CD4-positive, alpha-beta T cell (primary cell): Measurements from ENCODE around the gene GNRHR. TPM values are rescaled to one million over a fixed set of nuclear protein-coding genes. Genes with fewer than 3 reads are reported as not detected.

Source experiments
- ATAC-seq: fragments of 200-7000 bp; cut with Tn5 transposase; one replicate; pipeline ENCODE4 v1.10.0; 2022; ENCODE audit warnings: mild to moderate bottlenecking; ENCODE audit not compliant: poor library complexity
- CTCF ChIA-PET: fragments of 350-600 bp; sonication (Branson Sonifier 250); formaldehyde crosslinking; loops from one replicate; lab custom pipeline; 2021; ENCODE audit warnings: antibody characterized with exemption, inconsistent platforms; lab: Charles Lee
- POLR2A ChIA-PET: fragments of 350-600 bp; sonication (Branson Sonifier 250); formaldehyde crosslinking; loops from one replicate; lab custom pipeline; 2021; ENCODE audit warnings: antibody characterized with exemption, inconsistent platforms; lab: Charles Lee
- DNase-seq, 14 experiments: peaks; one replicate each; pipeline ENCODE4 v3.0.0-alpha.2; 2013 to 2020; ENCODE audit warnings: mixed read lengths in 2 of 14
- H3K27ac ChIP-seq, 2 donors: one replicate each; pipeline versions ENCODE4 v1.5.1 to v1.7.0; 2013; ENCODE audit warnings: low read length in 2 of 2, low read depth in 1 of 2, mild to moderate bottlenecking in 1 of 2
- H3K27me3 ChIP-seq, 2 experiments: 1 replicate in 1 of 2; 2 replicates in 1 of 2; pipeline versions ENCODE4 v1.6.1 to v1.7.0; 2013; ENCODE audit warnings: low read length in 2 of 2, control low read depth in 1 of 2, mild to moderate bottlenecking in 1 of 2, moderate library complexity in 1 of 2; ENCODE audit not compliant: insufficient read depth in 2 of 2, control insufficient read depth in 1 of 2
- H3K36me3 ChIP-seq: one replicate; pipeline ENCODE4 v1.6.1; 2013; ENCODE audit warnings: low read length, control low read depth; ENCODE audit not compliant: insufficient read depth
- H3K4me1 ChIP-seq: one replicate; pipeline ENCODE4 v1.6.1; 2013; ENCODE audit warnings: low read length, control low read depth; ENCODE audit not compliant: insufficient read depth
- H3K4me3 ChIP-seq: one replicate; pipeline ENCODE4 v1.5.1; 2013; ENCODE audit warnings: mild to moderate bottlenecking, low read length, moderate library complexity
- H3K9me3 ChIP-seq, 2 experiments: 1 replicate in 1 of 2; 2 replicates in 1 of 2; pipeline versions ENCODE4 v1.6.1 to v1.7.0; 2013; ENCODE audit warnings: low read length in 2 of 2, mild to moderate bottlenecking in 2 of 2, control low read depth in 1 of 2, moderate library complexity in 1 of 2; ENCODE audit not compliant: control insufficient read depth in 1 of 2, insufficient read depth in 1 of 2
- H3K27ac Mint-ChIP-seq: one replicate; pipeline ENCODE4 v1.8.0; 2020; ENCODE audit warnings: mixed read lengths
- H3K27me3 Mint-ChIP-seq: one replicate; pipeline ENCODE4 v1.8.0; 2021; ENCODE audit warnings: mixed read lengths
- H3K36me3 Mint-ChIP-seq: one replicate; pipeline ENCODE4 v1.8.0; 2021; ENCODE audit warnings: low read depth, mixed read lengths
- H3K4me1 Mint-ChIP-seq: one replicate; pipeline ENCODE4 v1.8.0; 2021; ENCODE audit warnings: low read depth, mixed read lengths
- H3K4me3 Mint-ChIP-seq: one replicate; pipeline ENCODE4 v1.8.0; 2020; ENCODE audit warnings: mild to moderate bottlenecking, mixed read lengths
- H3K9me3 Mint-ChIP-seq: one replicate; pipeline ENCODE4 v1.8.0; 2020; ENCODE audit warnings: mixed read lengths
- intact Hi-C, 2 experiments: fragments of 100-400 bp; cut with DNase I in 1 of 2; cut with micrococcal nuclease in 1 of 2; formaldehyde crosslinking; loops; one replicate each; pipeline versions ENCODE4 v1.15.1 to v1.9.0; 2023 to 2025; cut with DNase I, micrococcal nuclease
- total RNA-seq, 174 experiments: library from RNA in 2 of 174; stranded (reverse) in 2 of 174; gene quantifications; one replicate each; pipeline ENCODE4 v1.2.3 and lab custom pipeline; 2021 to 2026
- TF ChIP-seq, protein P1 (sequence below): fragments of 200-600 bp; IDR thresholded peaks from one replicate; pipeline ENCODE4 v1.8.0; 2022; ENCODE audit warnings: antibody characterized with exemption, mild to moderate bottlenecking

Gene GNRHR
- total RNA-seq, 2 experiments from 2014 or later, result not detected

- no peak for ATAC-seq
- TF ChIP-seq, protein P1, sequence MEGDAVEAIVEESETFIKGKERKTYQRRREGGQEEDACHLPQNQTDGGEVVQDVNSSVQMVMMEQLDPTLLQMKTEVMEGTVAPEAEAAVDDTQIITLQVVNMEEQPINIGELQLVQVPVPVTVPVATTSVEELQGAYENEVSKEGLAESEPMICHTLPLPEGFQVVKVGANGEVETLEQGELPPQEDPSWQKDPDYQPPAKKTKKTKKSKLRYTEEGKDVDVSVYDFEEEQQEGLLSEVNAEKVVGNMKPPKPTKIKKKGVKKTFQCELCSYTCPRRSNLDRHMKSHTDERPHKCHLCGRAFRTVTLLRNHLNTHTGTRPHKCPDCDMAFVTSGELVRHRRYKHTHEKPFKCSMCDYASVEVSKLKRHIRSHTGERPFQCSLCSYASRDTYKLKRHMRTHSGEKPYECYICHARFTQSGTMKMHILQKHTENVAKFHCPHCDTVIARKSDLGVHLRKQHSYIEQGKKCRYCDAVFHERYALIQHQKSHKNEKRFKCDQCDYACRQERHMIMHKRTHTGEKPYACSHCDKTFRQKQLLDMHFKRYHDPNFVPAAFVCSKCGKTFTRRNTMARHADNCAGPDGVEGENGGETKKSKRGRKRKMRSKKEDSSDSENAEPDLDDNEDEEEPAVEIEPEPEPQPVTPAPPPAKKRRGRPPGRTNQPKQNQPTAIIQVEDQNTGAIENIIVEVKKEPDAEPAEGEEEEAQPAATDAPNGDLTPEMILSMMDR, result no peak
- no peak for DNase-seq
- peak overlapping the region; percentile 5 for H3K27ac Mint-ChIP-seq
- intact Hi-C loops, result loop anchor here in 1 of 2 experiments (2.0 to 5.0 kb wide), 2 partner anchors 151 to 649 kb away; no protein-coding TSS in a partner anchor
- H3K9me3 Mint-ChIP-seq, result no peaks in the 10 kb centered on the region
- H3K4me1 ChIP-seq, result peaks cover 15% of the 10 kb centered on the region
- peaks cover 66% of the 10 kb centered on the region for H3K36me3 Mint-ChIP-seq
- peaks cover 52% of the 10 kb centered on the region for H3K4me1 Mint-ChIP-seq
- peak overlapping the region; percentile 59 for H3K4me3 Mint-ChIP-seq
- ChIA-PET CTCF (no interaction called here), POLR2A (no interaction called here)
- no peaks in the 10 kb centered on the region for H3K27me3 Mint-ChIP-seq
- H3K4me3 ChIP-seq, result no peak overlapping the region
- H3K9me3 ChIP-seq, result no peaks in the 10 kb centered on the region
- no peak overlapping the region for H3K27ac ChIP-seq
- peaks cover 5% of the 10 kb centered on the region for H3K36me3 ChIP-seq
- H3K27me3 ChIP-seq, result no peaks in the 10 kb centered on the region
Measured at GRCh38 chr4:67697860-67698687, 56.1 kb downstream of the GNRHR start.

DNA sequence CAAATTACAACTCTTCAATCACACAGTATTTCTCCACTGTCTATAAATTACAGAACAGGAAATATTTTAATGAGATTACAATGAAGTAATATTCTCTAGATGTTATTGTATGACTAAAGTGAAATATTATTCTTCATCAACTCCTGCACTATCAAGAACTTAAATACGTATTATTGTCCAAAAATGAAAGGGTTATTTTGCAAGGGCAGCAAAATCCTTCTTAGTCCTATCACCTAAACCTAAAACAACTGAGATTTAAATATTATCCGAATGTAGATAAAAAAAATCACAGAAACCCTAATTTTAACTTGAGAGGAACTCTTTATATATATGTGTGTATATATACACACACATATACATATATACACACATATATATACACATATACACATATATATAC, 58.1 kb downstream of the GNRHR start:
- Mint-ChIP-seq H3K4me3 (no peak overlapping the region), H3K27me3 (no peaks in the 10 kb centered on the region), H3K9me3 (no peaks in the 10 kb centered on the region), H3K36me3 (peaks cover 70% of the 10 kb centered on the region), H3K4me1 (peaks cover 50% of the 10 kb centered on the region), H3K27ac (no peak overlapping the region)
- POLR2A ChIA-PET, result no interaction called here
- H3K9me3 ChIP-seq, result no peaks in the 10 kb centered on the region
- no peaks in the 10 kb centered on the region for H3K27me3 ChIP-seq
- intact Hi-C loops, result loop anchor here in 1 of 2 experiments (5.0 kb wide), 1 partner anchor 651 kb away; no protein-coding TSS in a partner anchor
- no peak overlapping the region for H3K27ac ChIP-seq
- CTCF ChIA-PET, result no interaction called here
- H3K36me3 ChIP-seq, result peaks cover 25% of the 10 kb centered on the region
- peaks cover 15% of the 10 kb centered on the region for H3K4me1 ChIP-seq
- H3K4me3 ChIP-seq, result no peak overlapping the region
- TF ChIP-seq, protein P1, result no peak
- ATAC-seq, result no peak
- DNase-seq, result no peak

DNA sequence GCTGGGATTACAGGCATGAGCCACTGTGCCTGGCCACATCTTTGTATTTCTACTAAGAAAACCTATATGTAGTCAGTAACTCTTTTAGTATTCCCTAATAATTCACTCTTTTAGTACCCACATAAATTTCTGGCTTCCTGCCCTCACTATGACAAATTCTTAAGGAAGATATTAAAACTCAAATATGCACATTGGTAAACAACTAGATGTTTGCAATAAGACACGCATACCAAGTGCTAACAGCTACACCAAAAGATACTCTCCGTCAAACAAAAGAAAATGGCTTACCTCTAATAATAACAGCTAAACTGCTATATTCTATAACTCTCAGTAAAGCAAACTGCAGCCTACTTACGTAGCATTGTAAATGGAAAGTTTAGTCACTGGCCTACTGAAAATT, 59.5 kb downstream of the GNRHR start:
- H3K9me3 Mint-ChIP-seq, result no peaks in the 10 kb centered on the region
- ATAC-seq (no peak), DNase-seq (no peak)
- Histone ChIP-seq H3K4me1 (peaks cover 7% of the 10 kb centered on the region), H3K9me3 (no peaks in the 10 kb centered on the region), H3K36me3 (peaks cover 25% of the 10 kb centered on the region), H3K4me3 (no peak overlapping the region), H3K27me3 (no peaks in the 10 kb centered on the region), H3K27ac (no peak overlapping the region)
- no peaks in the 10 kb centered on the region for H3K27me3 Mint-ChIP-seq
- peaks cover 54% of the 10 kb centered on the region for H3K4me1 Mint-ChIP-seq
- peaks cover 69% of the 10 kb centered on the region for H3K36me3 Mint-ChIP-seq
- no peak overlapping the region for H3K4me3 Mint-ChIP-seq
- intact Hi-C loops, result loop anchor here in 1 of 2 experiments (5.0 kb wide), 1 partner anchor 653 kb away; no protein-coding TSS in a partner anchor
- TF ChIP-seq, protein P1, result no peak
- H3K27ac Mint-ChIP-seq, result no peak overlapping the region
- POLR2A ChIA-PET, result interaction anchor here (0.6 kb wide), 1 partner anchor 56 kb away, joined by 3 read pairs; no protein-coding TSS in a partner anchor
- CTCF ChIA-PET, result interaction anchor here (0.7 kb wide), 1 partner anchor 231 kb away, joined by 4 read pairs; no protein-coding TSS in a partner anchor
